Stomach (tissue), 9 donors: Measurements from ENCODE around the gene ANTXRL. TPM values are rescaled to one million over a fixed set of nuclear protein-coding genes. Genes with fewer than 3 reads are reported as not detected.

Experiments used
- DNase-seq, 2 donors: peaks; one replicate each; pipeline versions ENCODE4 v3.0.0 to v3.0.0-alpha.2; 2013 to 2019
- H3K27ac ChIP-seq, 5 donors: fragments of 200-600 bp in 4 of 5; sonication (generic) in 4 of 5; one replicate each; pipeline ENCODE4 v1.5.1; 2013 to 2019; ENCODE audit warnings: mild to moderate bottlenecking in 1 of 5, moderate library complexity in 1 of 5
- H3K27me3 ChIP-seq, 3 donors: fragments of 200-600 bp; sonication (generic); one replicate each; pipeline ENCODE4 v1.5.1; 2017 to 2019; ENCODE audit warnings: mixed run types in 1 of 3
- H3K36me3 ChIP-seq, 4 donors: fragments of 200-600 bp; sonication (generic); 1 replicate in 3 of 4; 2 replicates in 1 of 4; pipeline ENCODE4 v1.5.1; 2016 to 2019
- H3K4me1 ChIP-seq, 4 donors: fragments of 200-600 bp; sonication (generic); one replicate each; pipeline ENCODE4 v1.5.1; 2016 to 2019
- H3K4me3 ChIP-seq, 4 donors: fragments of 200-600 bp; sonication (generic) in 3 of 4; one replicate each; pipeline ENCODE4 v1.5.1; 2016 to 2019; ENCODE audit warnings: mild to moderate bottlenecking in 1 of 4
- H3K9me3 ChIP-seq, 4 donors: fragments of 200-600 bp; sonication (generic); one replicate each; pipeline ENCODE4 v1.5.1; 2016 to 2019
- CTCF ChIP-seq, 7 experiments: fragments of 450-650 bp in 4 of 7; fragments of 200-600 bp in 3 of 7; sonication (generic) in 3 of 7; IDR thresholded peaks; one replicate each; pipeline ENCODE4 v1.5.1; 2016 to 2019; ENCODE audit warnings: antibody characterized with exemption in 7 of 7, control low read depth in 2 of 7, mild to moderate bottlenecking in 1 of 7
- EP300 ChIP-seq: sonication (generic); formaldehyde crosslinking; IDR thresholded peaks from one replicate; pipeline ENCODE4 v1.6.1; 2017; ENCODE audit warnings: antibody characterized with exemption
- POLR2A ChIP-seq, 4 donors: fragments of 450-650 bp; IDR thresholded peaks; one replicate each; pipeline ENCODE4 v1.6.1; 2016; ENCODE audit warnings: antibody characterized with exemption in 4 of 4, control low read depth in 2 of 4, mild to moderate bottlenecking in 1 of 4, moderate library complexity in 1 of 4
- POLR2AphosphoS5 ChIP-seq, 3 donors: sonication (generic); formaldehyde crosslinking; IDR thresholded peaks; one replicate each; pipeline ENCODE4 v1.6.1; 2016; ENCODE audit warnings: antibody characterized with exemption in 3 of 3
- WGBS, 5 donors: extraction: QIAGEN DNeasy Blood & Tissue Kit in 3 of 5; methylation state at CpG; one replicate each; pipeline versions ENCODE4 v1.1.5 to v1.1.7; 2013 to 2018; 5-methylcytosine and 5-hydroxymethylcytosine counted together
- intact Hi-C: fragments of 100-400 bp; cut with DNase I; formaldehyde crosslinking; loops from one replicate; pipeline ENCODE4 v1.15.1; 2023; ENCODE audit warnings: low total_unique reads
- polyA plus RNA-seq, 3 donors: library from polyadenylated mRNA; stranded (reverse); fragments of 200-250 nt; gene quantifications; one replicate each; pipeline ENCODE4 v1.2.3, GENCODE V29; 2013
- total RNA-seq, 5 donors: library from RNA; depleted of rRNA; stranded (reverse); fragments of >200 nt; gene quantifications; one replicate each; pipeline versions ENCODE4 v1.1.0 to v1.2.3, GENCODE V29; 2014 to 2016
- donor health status: healthy with polysubstance abuse.
- donor health status: Bipolar disorder and iron deficiency.
- donor health status: healthy.

ANTXRL gene
- total and polyA plus RNA-seq, 8 donors, result not detected

- TF ChIP-seq POLR2AphosphoS5 (IDR thresholded peaks at IDR 0.05) (no peak), EP300 (no peak), POLR2A (IDR thresholded peaks at IDR 0.05) (no peak), CTCF (IDR thresholded peaks at IDR 0.05) (no peak)
- no peak overlapping the region for H3K4me3 ChIP-seq
- no peaks in the 10 kb centered on the region for H3K27me3 ChIP-seq
- H3K36me3 ChIP-seq, result no peaks in the 10 kb centered on the region
- intact Hi-C loops, result no loop called here
- H3K9me3 ChIP-seq, result no peaks in the 10 kb centered on the region
- 93 to 96% (median 93%) methylated on average over 4 of the region's 4 CpGs for WGBS, 5 donors
- no peaks in the 10 kb centered on the region for H3K4me1 ChIP-seq
- H3K27ac ChIP-seq, result no peak overlapping the region
- DNase-seq, result peak in 1 of 2 donors; percentile 20
Measured at GRCh38 chr10:46308113-46308415, 21.3 kb downstream of the ANTXRL start.

- Histone ChIP-seq H3K27me3 (no peaks in the 10 kb centered on the region), H3K36me3 (no peaks in the 10 kb centered on the region), H3K4me1 (no peaks in the 10 kb centered on the region), H3K9me3 (no peaks in the 10 kb centered on the region), H3K27ac (no peak overlapping the region), H3K4me3 (no peak overlapping the region)
- peak in 1 of 2 donors; percentile 19 for DNase-seq
- no peak for TF ChIP-seq CTCF (IDR thresholded peaks at IDR 0.05)
- no peak for TF ChIP-seq POLR2A (IDR thresholded peaks at IDR 0.05)
- no peak for TF ChIP-seq POLR2AphosphoS5 (IDR thresholded peaks at IDR 0.05)
- no peak for TF ChIP-seq EP300
- 83 to 94% (median 85%) methylated on average over 8 to 21 of the region's 21 CpGs for WGBS, 5 donors
- intact Hi-C loops, result no loop called here
Measured at GRCh38 chr10:46308666-46309450, 22.1 kb downstream of the ANTXRL start.

GRCh38 chr10:46309511-46310142 lies 22.8 kb downstream of the ANTXRL start:
- H3K36me3 ChIP-seq, result no peaks in the 10 kb centered on the region
- 85 to 92% (median 91%) methylated on average over 9 of the region's 9 CpGs for WGBS, 5 donors
- H3K27ac ChIP-seq, result no peak overlapping the region
- peak in 1 of 2 donors; percentile 13 for DNase-seq
- H3K4me1 ChIP-seq, result no peaks in the 10 kb centered on the region
- H3K9me3 ChIP-seq, result no peaks in the 10 kb centered on the region
- no peaks in the 10 kb centered on the region for H3K27me3 ChIP-seq
- intact Hi-C loops, result no loop called here
- TF ChIP-seq EP300, result no peak
- no peak for TF ChIP-seq POLR2A (IDR thresholded peaks at IDR 0.05)
- no peak for TF ChIP-seq CTCF (IDR thresholded peaks at IDR 0.05)
- no peak for TF ChIP-seq POLR2AphosphoS5 (IDR thresholded peaks at IDR 0.05)
- no peak overlapping the region for H3K4me3 ChIP-seq

- no peaks in the 10 kb centered on the region for H3K9me3 ChIP-seq
- no peak overlapping the region for H3K4me3 ChIP-seq
- 89 to 96% (median 96%) methylated on average over 4 of the region's 4 CpGs for WGBS, 5 donors
- no peaks in the 10 kb centered on the region for H3K27me3 ChIP-seq
- intact Hi-C loops, result no loop called here
- TF ChIP-seq POLR2A (IDR thresholded peaks at IDR 0.05), result no peak
- no peak for TF ChIP-seq POLR2AphosphoS5 (IDR thresholded peaks at IDR 0.05)
- TF ChIP-seq CTCF (IDR thresholded peaks at IDR 0.05), result no peak
- no peak for TF ChIP-seq EP300
- H3K36me3 ChIP-seq, result no peaks in the 10 kb centered on the region
- H3K4me1 ChIP-seq, result no peaks in the 10 kb centered on the region
- peak in 1 of 2 donors; percentile 20 for DNase-seq
- H3K27ac ChIP-seq, result no peak overlapping the region
Measured at GRCh38 chr10:46310143-46310514, 23.3 kb downstream of the ANTXRL start.
